ENCODE measurements around the gene IGF1R.
A peak's percentile ranks its signal among the peaks of the same experiment; 100 is the strongest.

Gene IGF1R

GRCh38 chr15:98935736-98936135 lies 287.4 kb downstream of the IGF1R start:
- no peak overlapping the region for H3K4me3 ChIP-seq (ENCODE audit: low read depth, low read length)
- no peak for DNase-seq (ENCODE audit: low read depth)
- TF ChIP-seq CTCF (IDR thresholded peaks at IDR 0.05; ENCODE audit: insufficient read depth, low read depth, low read length, missing control alignments), result no peak

GRCh38 chr15:98937413-98938104 lies 289.2 kb downstream of the IGF1R start:
- TF ChIP-seq CTCF (IDR thresholded peaks at IDR 0.05; ENCODE audit: insufficient read depth, low read depth, low read length, missing control alignments), result no peak
- peak overlapping the region; percentile 30; the same call in 1 of the 2 replicates for H3K4me3 ChIP-seq (ENCODE audit: low read depth, low read length)
- peak; percentile 76 for DNase-seq (ENCODE audit: low read depth)

- H3K4me3 ChIP-seq (ENCODE audit: low read depth, low read length), result no peak overlapping the region
- peak; percentile 80 for DNase-seq (ENCODE audit: low read depth)
- TF ChIP-seq CTCF (IDR thresholded peaks at IDR 0.05; ENCODE audit: insufficient read depth, low read depth, low read length, missing control alignments), result no peak
Measured at GRCh38 chr15:98938105-98938417, 289.7 kb downstream of the IGF1R start.

- H3K4me3 ChIP-seq (ENCODE audit: low read depth, low read length), result no peak overlapping the region
- DNase-seq (ENCODE audit: low read depth), result no peak
- TF ChIP-seq CTCF (IDR thresholded peaks at IDR 0.05; ENCODE audit: insufficient read depth, low read depth, low read length, missing control alignments), result no peak
Measured at GRCh38 chr15:98938799-98939198, 290.5 kb downstream of the IGF1R start.

GRCh38 chr15:98939311-98940080 lies 291.2 kb downstream of the IGF1R start:
- no peak for TF ChIP-seq CTCF (IDR thresholded peaks at IDR 0.05; ENCODE audit: insufficient read depth, low read depth, low read length, missing control alignments)
- DNase-seq (ENCODE audit: low read depth), result no peak

GRCh38 chr15:98941595-98942255 lies 293.4 kb downstream of the IGF1R start:
- no peak for DNase-seq (ENCODE audit: low read depth)
- H3K4me3 ChIP-seq (ENCODE audit: low read depth, low read length), result no peak overlapping the region
- TF ChIP-seq CTCF (IDR thresholded peaks at IDR 0.05; ENCODE audit: insufficient read depth, low read depth, low read length, missing control alignments), result no peak

More at GRCh38 chr15:98939311-98940080, 291.2 kb downstream of the IGF1R start:
- H3K4me3 ChIP-seq (ENCODE audit: low read depth, low read length), result no peak overlapping the region

All from GM12865 (cell line).